ENCODE data around the gene LIFR.

- TF ChIP-seq ZNF19 (tag by site-specific recombination; IDR thresholded peaks at IDR 0.05; ENCODE audit: low read depth) = no peak
- TF ChIP-seq ZNF214 (tag by site-specific recombination; IDR thresholded peaks at IDR 0.05; ENCODE audit: borderline replicate concordance) = no peak
- TF ChIP-seq, protein P1, sequence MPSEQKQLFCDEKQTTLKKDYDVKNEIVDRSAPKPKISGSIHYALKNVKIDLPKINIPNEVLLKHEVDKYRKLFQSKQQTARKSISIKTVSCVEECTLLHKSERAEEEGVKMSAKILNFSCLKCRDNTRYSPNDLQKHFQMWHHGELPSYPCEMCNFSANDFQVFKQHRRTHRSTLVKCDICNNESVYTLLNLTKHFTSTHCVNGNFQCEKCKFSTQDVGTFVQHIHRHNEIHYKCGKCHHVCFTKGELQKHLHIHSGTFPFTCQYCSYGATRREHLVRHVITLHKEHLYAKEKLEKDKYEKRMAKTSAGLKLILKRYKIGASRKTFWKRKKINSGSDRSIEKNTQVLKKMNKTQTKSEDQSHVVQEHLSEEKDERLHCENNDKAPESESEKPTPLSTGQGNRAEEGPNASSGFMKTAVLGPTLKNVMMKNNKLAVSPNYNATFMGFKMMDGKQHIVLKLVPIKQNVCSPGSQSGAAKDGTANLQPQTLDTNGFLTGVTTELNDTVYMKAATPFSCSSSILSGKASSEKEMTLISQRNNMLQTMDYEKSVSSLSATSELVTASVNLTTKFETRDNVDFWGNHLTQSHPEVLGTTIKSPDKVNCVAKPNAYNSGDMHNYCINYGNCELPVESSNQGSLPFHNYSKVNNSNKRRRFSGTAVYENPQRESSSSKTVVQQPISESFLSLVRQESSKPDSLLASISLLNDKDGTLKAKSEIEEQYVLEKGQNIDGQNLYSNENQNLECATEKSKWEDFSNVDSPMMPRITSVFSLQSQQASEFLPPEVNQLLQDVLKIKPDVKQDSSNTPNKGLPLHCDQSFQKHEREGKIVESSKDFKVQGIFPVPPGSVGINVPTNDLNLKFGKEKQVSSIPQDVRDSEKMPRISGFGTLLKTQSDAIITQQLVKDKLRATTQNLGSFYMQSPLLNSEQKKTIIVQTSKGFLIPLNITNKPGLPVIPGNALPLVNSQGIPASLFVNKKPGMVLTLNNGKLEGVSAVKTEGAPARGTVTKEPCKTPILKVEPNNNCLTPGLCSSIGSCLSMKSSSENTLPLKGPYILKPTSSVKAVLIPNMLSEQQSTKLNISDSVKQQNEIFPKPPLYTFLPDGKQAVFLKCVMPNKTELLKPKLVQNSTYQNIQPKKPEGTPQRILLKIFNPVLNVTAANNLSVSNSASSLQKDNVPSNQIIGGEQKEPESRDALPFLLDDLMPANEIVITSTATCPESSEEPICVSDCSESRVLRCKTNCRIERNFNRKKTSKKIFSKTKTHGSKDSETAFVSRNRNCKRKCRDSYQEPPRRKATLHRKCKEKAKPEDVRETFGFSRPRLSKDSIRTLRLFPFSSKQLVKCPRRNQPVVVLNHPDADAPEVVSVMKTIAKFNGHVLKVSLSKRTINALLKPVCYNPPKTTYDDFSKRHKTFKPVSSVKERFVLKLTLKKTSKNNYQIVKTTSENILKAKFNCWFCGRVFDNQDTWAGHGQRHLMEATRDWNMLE (tag by site-specific recombination; conservative IDR thresholded peaks at IDR 0.05; ENCODE audit: low read depth) = no peak
- no peak for TF ChIP-seq CTCF (tag by site-specific recombination; IDR thresholded peaks at IDR 0.05)
- TF ChIP-seq PRDM1 (tag by site-specific recombination; IDR thresholded peaks at IDR 0.05) = no peak
- TF ChIP-seq REST (tag by site-specific recombination; IDR thresholded peaks at IDR 0.05) = no peak
- no peak for TF ChIP-seq ZNF629 (tag by site-specific recombination; IDR thresholded peaks at IDR 0.05)
These were observed 77.0 kb downstream of the LIFR start for GRCh38 chr5:38479315-38479904.
